H7 (cell line): ENCODE measurements around the gene STX8. TPM values are rescaled to one million over a fixed set of nuclear protein-coding genes. Genes with fewer than 3 reads are reported as not detected.
A peak's percentile ranks its signal among the peaks of the same experiment; 100 is the strongest.

Source experiments
- DNase-seq: peaks from one replicate; pipeline ENCODE4 v3.0.0; 2012
- H3K27me3 ChIP-seq: 2 replicates; pipeline ENCODE4 v1.6.0; 2011; ENCODE audit warnings: mild to moderate bottlenecking, low read length; ENCODE audit not compliant: control insufficient read depth, insufficient read depth
- H3K36me3 ChIP-seq: replicated peaks from 2 replicates; pipeline ENCODE4 v1.5.1; 2011; ENCODE audit warnings: low read length; ENCODE audit not compliant: control insufficient read depth, insufficient read depth
- H3K4me3 ChIP-seq: 2 replicates; pipeline ENCODE4 v1.5.1; 2011; ENCODE audit warnings: low read depth, mild to moderate bottlenecking, control low read depth, low read length, moderate library complexity; ENCODE audit not compliant: insufficient read depth
- total RNA-seq: library from RNA; depleted of rRNA; stranded (reverse); fragments of >200 nt; shearing (Covaris generic); gene quantifications from 2 replicates; pipeline ENCODE4 v1.2.3, GENCODE V29; 2014

STX8 gene
- total RNA-seq, 1 experiment from 2014 or later, result 51.8 TPM

GRCh38 chr17:9218064-9218635, 357.5 kb downstream of the STX8 start:
- Histone ChIP-seq H3K27me3 (no peaks in the 10 kb centered on the region), H3K4me3 (no peak overlapping the region), H3K36me3 (no peaks in the 10 kb centered on the region)
- DNase-seq, result no peak

- no peak for DNase-seq
- no peaks in the 10 kb centered on the region for H3K36me3 ChIP-seq
- H3K27me3 ChIP-seq, result no peaks in the 10 kb centered on the region
- no peak overlapping the region for H3K4me3 ChIP-seq
Measured at GRCh38 chr17:9217151-9218056, 358.2 kb downstream of the STX8 start.

- Histone ChIP-seq H3K4me3 (no peak overlapping the region), H3K36me3 (no peaks in the 10 kb centered on the region), H3K27me3 (no peaks in the 10 kb centered on the region)
- DNase-seq, result no peak
Measured at GRCh38 chr17:9215465-9215864, 360.2 kb downstream of the STX8 start.

GRCh38 chr17:9213303-9213640, 362.3 kb downstream of the STX8 start:
- H3K4me3 ChIP-seq, result no peak overlapping the region
- DNase-seq, result no peak
- H3K27me3 ChIP-seq, result no peaks in the 10 kb centered on the region
- no peaks in the 10 kb centered on the region for H3K36me3 ChIP-seq

- no peaks in the 10 kb centered on the region for H3K36me3 ChIP-seq
- H3K4me3 ChIP-seq, result no peak overlapping the region
- no peaks in the 10 kb centered on the region for H3K27me3 ChIP-seq
- DNase-seq, result peak; percentile 49
Measured at GRCh38 chr17:9212376-9213302, 363.0 kb downstream of the STX8 start.

GRCh38 chr17:9211133-9211765, 364.4 kb downstream of the STX8 start:
- Histone ChIP-seq H3K36me3 (no peaks in the 10 kb centered on the region), H3K27me3 (no peaks in the 10 kb centered on the region), H3K4me3 (no peak overlapping the region)
- peak; percentile 44 for DNase-seq

- no peak for DNase-seq
Measured at GRCh38 chr17:9209781-9210370, 365.7 kb downstream of the STX8 start.

GRCh38 chr17:9209347-9209746, 366.3 kb downstream of the STX8 start:
- no peak for DNase-seq
- Histone ChIP-seq H3K4me3 (no peak overlapping the region), H3K27me3 (no peaks in the 10 kb centered on the region), H3K36me3 (no peaks in the 10 kb centered on the region)

More at GRCh38 chr17:9209781-9210370, 365.7 kb downstream of the STX8 start:
- Histone ChIP-seq H3K27me3 (no peaks in the 10 kb centered on the region), H3K4me3 (no peak overlapping the region), H3K36me3 (no peaks in the 10 kb centered on the region)

GRCh38 chr17:9208381-9209105, 367.1 kb downstream of the STX8 start:
- Histone ChIP-seq H3K27me3 (no peaks in the 10 kb centered on the region), H3K4me3 (no peak overlapping the region), H3K36me3 (no peaks in the 10 kb centered on the region)
- no peak for DNase-seq

GRCh38 chr17:9206741-9207332, 368.8 kb downstream of the STX8 start:
- Histone ChIP-seq H3K4me3 (no peak overlapping the region), H3K27me3 (no peaks in the 10 kb centered on the region), H3K36me3 (no peaks in the 10 kb centered on the region)
- no peak for DNase-seq

GRCh38 chr17:9206410-9206703, 369.3 kb downstream of the STX8 start:
- no peak overlapping the region for H3K4me3 ChIP-seq
- H3K36me3 ChIP-seq, result no peaks in the 10 kb centered on the region
- H3K27me3 ChIP-seq, result no peaks in the 10 kb centered on the region
- DNase-seq, result no peak

- Histone ChIP-seq H3K4me3 (no peak overlapping the region), H3K27me3 (no peaks in the 10 kb centered on the region), H3K36me3 (no peaks in the 10 kb centered on the region)
- DNase-seq, result no peak
Measured at GRCh38 chr17:9205520-9206409, 369.9 kb downstream of the STX8 start.
